ENCODE results near the gene SEPTIN12.
A peak's percentile ranks its signal among the peaks of the same experiment; 100 is the strongest.
"Not testable (repeated sequence)": the region's sequence is repeated elsewhere in the genome, so short reads cannot be mapped to it uniquely, and the experiment has no call there.

The SEPTIN12 gene

GRCh38 chr16:4750896-4751295 lies 37.2 kb downstream of the SEPTIN12 start:
- no peak for DNase-seq

- no peak for DNase-seq
Measured at GRCh38 chr16:4749700-4750257, 38.4 kb downstream of the SEPTIN12 start.

- no peak for DNase-seq
Measured at GRCh38 chr16:4748682-4749411, 39.3 kb downstream of the SEPTIN12 start.

GRCh38 chr16:4747906-4748681 lies 40.1 kb downstream of the SEPTIN12 start:
- DNase-seq: no peak

GRCh38 chr16:4746991-4747574 lies 41.1 kb downstream of the SEPTIN12 start:
- no peak for DNase-seq

- DNase-seq: no peak
Measured at GRCh38 chr16:4746215-4746614, 41.9 kb downstream of the SEPTIN12 start.

GRCh38 chr16:4745274-4745569 lies 42.9 kb downstream of the SEPTIN12 start:
- no peak for DNase-seq

- no peak for DNase-seq
Measured at GRCh38 chr16:4744555-4745273, 43.4 kb downstream of the SEPTIN12 start.

GRCh38 chr16:4743226-4743878 lies 44.8 kb downstream of the SEPTIN12 start:
- DNase-seq: no peak

- DNase-seq: not testable (repeated sequence)
Measured at GRCh38 chr16:4738370-4738769, 49.8 kb downstream of the SEPTIN12 start.

- DNase-seq: no peak
Measured at GRCh38 chr16:4737545-4737944, 50.6 kb downstream of the SEPTIN12 start.

GRCh38 chr16:4736546-4736945 lies 51.6 kb downstream of the SEPTIN12 start:
- no peak for DNase-seq

- peak; percentile 36 for DNase-seq
Measured at GRCh38 chr16:4734730-4735535, 53.2 kb downstream of the SEPTIN12 start.

- peak; percentile 80 for DNase-seq
Measured at GRCh38 chr16:4734063-4734729, 53.9 kb downstream of the SEPTIN12 start, which contains the start of the genes ANKS3 and DNAAF8. Gene ANKS3 (minus strand): TSS chr16:4734271. CDS start chr16:4730149, 4,122 bp downstream. Gene DNAAF8 (plus strand): TSS chr16:4734537. CDS start chr16:4736515, 1,978 bp downstream.

GRCh38 chr16:4733747-4734062 lies 54.4 kb downstream of the SEPTIN12 start:
- no peak for DNase-seq

- no peak for DNase-seq
Measured at GRCh38 chr16:4733211-4733742, 54.9 kb downstream of the SEPTIN12 start.

- no peak for DNase-seq
Measured at GRCh38 chr16:4729876-4730275, 58.3 kb downstream of the SEPTIN12 start.

- no peak for DNase-seq
Measured at GRCh38 chr16:4728676-4729075, 59.5 kb downstream of the SEPTIN12 start.
